ENCODE results near the gene TJP3.

GRCh38 chr19:3781603-3782002 lies 73.4 kb downstream of the TJP3 start:
- TF ChIP-seq POLR2A (IDR thresholded peaks at IDR 0.05) (no peak), POLR2AphosphoS5 (IDR thresholded peaks at IDR 0.05) (no peak), CTCF (IDR thresholded peaks at IDR 0.05) (no peak)
